Measurements from ENCODE around the gene LMNTD2. TPM values are rescaled to one million over a fixed set of nuclear protein-coding genes. Genes with fewer than 3 reads are reported as not detected.

LMNTD2 gene
- total and polyA plus RNA-seq, 2 of the 13 experiments (the other 11 are each of a cell fraction or from before 2014, with no cell fraction given): 1.1 to 3.1 TPM

DNA sequence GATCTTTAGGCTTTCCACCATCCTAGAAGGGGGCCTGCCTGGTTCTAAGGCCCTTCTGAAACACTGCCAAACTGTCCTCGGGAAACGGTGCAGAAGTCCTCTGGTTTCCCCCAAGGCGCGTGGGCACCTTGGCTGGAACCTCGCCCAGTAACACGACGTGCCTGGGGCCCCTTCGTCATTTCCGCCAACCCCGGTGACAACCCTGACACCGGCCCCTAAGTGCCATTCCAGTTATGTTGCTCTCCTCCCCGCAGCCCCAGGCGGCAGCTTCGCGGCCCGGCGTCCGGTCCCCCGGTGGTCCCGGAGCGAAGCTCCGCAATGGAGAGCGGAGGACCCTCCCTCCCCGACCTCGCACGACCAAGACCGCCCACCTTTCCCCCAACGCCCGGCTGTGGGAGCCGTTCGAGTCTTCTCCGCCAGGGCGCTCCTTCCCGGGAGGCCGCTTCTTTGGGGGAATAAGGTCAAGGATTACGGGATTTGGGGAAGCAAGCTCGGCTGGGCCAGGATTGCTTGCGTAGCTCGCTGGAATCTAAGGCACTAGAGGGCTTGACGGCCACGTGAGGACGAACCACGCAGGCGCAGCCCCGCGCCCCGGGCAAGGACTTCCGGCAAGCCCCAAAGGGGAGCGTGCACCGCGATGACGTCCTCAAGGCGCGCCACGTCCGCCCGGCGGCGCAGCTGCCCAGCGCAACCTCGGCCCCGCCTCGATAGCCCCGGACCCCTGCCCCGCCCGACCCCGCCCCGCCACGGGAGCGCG, 54.1 kb downstream of the LMNTD2 start (continued):
- TF ChIP-seq CHD4 (IDR thresholded peaks at IDR 0.05; ENCODE audit: borderline replicate concordance, low read length): no peak
- TF ChIP-seq, protein P1, sequence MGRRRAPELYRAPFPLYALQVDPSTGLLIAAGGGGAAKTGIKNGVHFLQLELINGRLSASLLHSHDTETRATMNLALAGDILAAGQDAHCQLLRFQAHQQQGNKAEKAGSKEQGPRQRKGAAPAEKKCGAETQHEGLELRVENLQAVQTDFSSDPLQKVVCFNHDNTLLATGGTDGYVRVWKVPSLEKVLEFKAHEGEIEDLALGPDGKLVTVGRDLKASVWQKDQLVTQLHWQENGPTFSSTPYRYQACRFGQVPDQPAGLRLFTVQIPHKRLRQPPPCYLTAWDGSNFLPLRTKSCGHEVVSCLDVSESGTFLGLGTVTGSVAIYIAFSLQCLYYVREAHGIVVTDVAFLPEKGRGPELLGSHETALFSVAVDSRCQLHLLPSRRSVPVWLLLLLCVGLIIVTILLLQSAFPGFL (CRISPR knock-in tag; IDR thresholded peaks at IDR 0.05): peak; percentile 28; the same call in 1 of the 2 replicates
- TF ChIP-seq ELF3 (CRISPR knock-in tag; IDR thresholded peaks at IDR 0.05): peak; percentile 14; the same call in 1 of the 2 replicates
- TF ChIP-seq EP300 (IDR thresholded peaks at IDR 0.05; ENCODE audit: low read depth in 2 of 2, low read length in 2 of 2): peak in 1 of 2 experiments; percentile 63; a peak in 2 of 4 replicates
- TF ChIP-seq EP300 (CRISPR knock-in tag; IDR thresholded peaks at IDR 0.05; ENCODE audit: borderline replicate concordance): no peak
- TF ChIP-seq CEBPB (IDR thresholded peaks at IDR 0.05; ENCODE audit: borderline replicate concordance, low read depth, low read length): no peak
- no peak; the same call in 1 of the 2 replicates for TF ChIP-seq ZNF788 (CRISPR knock-in tag; IDR thresholded peaks at IDR 0.05; ENCODE audit: borderline replicate concordance)
- TF ChIP-seq ZNF382 (CRISPR knock-in tag; IDR thresholded peaks at IDR 0.05; ENCODE audit: borderline replicate concordance): no peak
- TF ChIP-seq RBFOX2 (IDR thresholded peaks at IDR 0.05; ENCODE audit: low read depth, low read length): peak; percentile 92
- TF ChIP-seq ZNF292 (CRISPR knock-in tag; IDR thresholded peaks at IDR 0.05; ENCODE audit: borderline replicate concordance, low read depth): no peak
- TF ChIP-seq ZMAT3 (CRISPR knock-in tag; conservative IDR thresholded peaks at IDR 0.05): no peak
- no peak for TF ChIP-seq MTF1 (CRISPR knock-in tag; IDR thresholded peaks at IDR 0.05)
- no peak for TF ChIP-seq ZNF17 (CRISPR knock-in tag; IDR thresholded peaks at IDR 0.05)
- no peak for TF ChIP-seq ZNF530 (CRISPR knock-in tag; IDR thresholded peaks at IDR 0.05; ENCODE audit: low read depth)
- TF ChIP-seq, protein P2, sequence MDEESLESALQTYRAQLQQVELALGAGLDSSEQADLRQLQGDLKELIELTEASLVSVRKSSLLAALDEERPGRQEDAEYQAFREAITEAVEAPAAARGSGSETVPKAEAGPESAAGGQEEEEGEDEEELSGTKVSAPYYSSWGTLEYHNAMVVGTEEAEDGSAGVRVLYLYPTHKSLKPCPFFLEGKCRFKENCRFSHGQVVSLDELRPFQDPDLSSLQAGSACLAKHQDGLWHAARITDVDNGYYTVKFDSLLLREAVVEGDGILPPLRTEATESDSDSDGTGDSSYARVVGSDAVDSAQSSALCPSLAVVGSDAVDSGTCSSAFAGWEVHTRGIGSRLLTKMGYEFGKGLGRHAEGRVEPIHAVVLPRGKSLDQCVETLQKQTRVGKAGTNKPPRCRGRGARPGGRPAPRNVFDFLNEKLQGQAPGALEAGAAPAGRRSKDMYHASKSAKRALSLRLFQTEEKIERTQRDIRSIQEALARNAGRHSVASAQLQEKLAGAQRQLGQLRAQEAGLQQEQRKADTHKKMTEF (CRISPR knock-in tag; IDR thresholded peaks at IDR 0.05): peak; percentile 73; the same call in 1 of the 2 replicates
- peak; percentile 90 for TF ChIP-seq ARNTL (CRISPR knock-in tag; IDR thresholded peaks at IDR 0.05)
- no peak for TF ChIP-seq ZNF326 (CRISPR knock-in tag; IDR thresholded peaks at IDR 0.05; ENCODE audit: borderline replicate concordance)
- no peak for TF ChIP-seq HNRNPH1 (optimal IDR thresholded peaks at IDR 0.05; ENCODE audit: low read depth, low read length)
- no peak for TF ChIP-seq ZNF234 (CRISPR knock-in tag; conservative IDR thresholded peaks at IDR 0.05)
- TF ChIP-seq ZFAT (CRISPR knock-in tag; conservative IDR thresholded peaks at IDR 0.05): no peak
- no peak for TF ChIP-seq FOXP1 (IDR thresholded peaks at IDR 0.05)
- TF ChIP-seq FOXP1 (CRISPR knock-in tag; IDR thresholded peaks at IDR 0.05): no peak
- TF ChIP-seq ATM (IDR thresholded peaks at IDR 0.05; ENCODE audit: borderline replicate concordance): no peak
- TF ChIP-seq, protein P3, sequence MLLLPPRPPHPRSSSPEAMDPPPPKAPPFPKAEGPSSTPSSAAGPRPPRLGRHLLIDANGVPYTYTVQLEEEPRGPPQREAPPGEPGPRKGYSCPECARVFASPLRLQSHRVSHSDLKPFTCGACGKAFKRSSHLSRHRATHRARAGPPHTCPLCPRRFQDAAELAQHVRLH (CRISPR knock-in tag; IDR thresholded peaks at IDR 0.05; ENCODE audit: borderline replicate concordance, low read depth): no peak
- TF ChIP-seq, protein P4, sequence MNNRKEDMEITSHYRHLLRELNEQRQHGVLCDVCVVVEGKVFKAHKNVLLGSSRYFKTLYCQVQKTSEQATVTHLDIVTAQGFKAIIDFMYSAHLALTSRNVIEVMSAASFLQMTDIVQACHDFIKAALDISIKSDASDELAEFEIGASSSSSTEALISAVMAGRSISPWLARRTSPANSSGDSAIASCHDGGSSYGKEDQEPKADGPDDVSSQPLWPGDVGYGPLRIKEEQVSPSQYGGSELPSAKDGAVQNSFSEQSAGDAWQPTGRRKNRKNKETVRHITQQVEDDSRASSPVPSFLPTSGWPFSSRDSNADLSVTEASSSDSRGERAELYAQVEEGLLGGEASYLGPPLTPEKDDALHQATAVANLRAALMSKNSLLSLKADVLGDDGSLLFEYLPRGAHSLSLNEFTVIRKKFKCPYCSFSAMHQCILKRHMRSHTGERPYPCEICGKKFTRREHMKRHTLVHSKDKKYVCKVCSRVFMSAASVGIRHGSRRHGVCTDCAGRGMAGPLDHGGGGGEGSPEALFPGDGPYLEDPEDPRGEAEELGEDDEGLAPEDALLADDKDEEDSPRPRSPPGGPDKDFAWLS (CRISPR knock-in tag; IDR thresholded peaks at IDR 0.05; ENCODE audit: borderline replicate concordance): no peak
- TF ChIP-seq CBFB (CRISPR knock-in tag; IDR thresholded peaks at IDR 0.05): 0 out of 2 replicates have a peak, but pooled peaks have one; percentile 15
- no peak for TF ChIP-seq KAT2B (IDR thresholded peaks at IDR 0.05; ENCODE audit: borderline replicate concordance, low read depth, low read length)
- TF ChIP-seq ETV6 (CRISPR knock-in tag; conservative IDR thresholded peaks at IDR 0.05): no peak

Data from HepG2 (cell line).